MM.1S (cell line): ENCODE measurements around the gene FRY.

ENCODE experiments used
- CTCF ChIP-seq: fragments of 300-600 bp; sonication (generic); IDR thresholded peaks from 2 replicates; pipeline ENCODE4 v1.5.1; 2016; ENCODE audit warnings: antibody characterized with exemption, low read length, mixed read lengths
- EZH2 ChIP-seq: fragments of 300-600 bp; sonication (generic); optimal IDR thresholded peaks from 2 replicates; pipeline ENCODE3; 2017; ENCODE audit warnings: low read depth, mild to moderate bottlenecking, antibody characterized with exemption, low read length, mixed read lengths
- EZH2phosphoT487 ChIP-seq: fragments of 300-600 bp; sonication (generic); IDR thresholded peaks from 2 replicates; pipeline ENCODE4 v1.6.1; 2018; ENCODE audit warnings: antibody characterized with exemption, low read length

DNA sequence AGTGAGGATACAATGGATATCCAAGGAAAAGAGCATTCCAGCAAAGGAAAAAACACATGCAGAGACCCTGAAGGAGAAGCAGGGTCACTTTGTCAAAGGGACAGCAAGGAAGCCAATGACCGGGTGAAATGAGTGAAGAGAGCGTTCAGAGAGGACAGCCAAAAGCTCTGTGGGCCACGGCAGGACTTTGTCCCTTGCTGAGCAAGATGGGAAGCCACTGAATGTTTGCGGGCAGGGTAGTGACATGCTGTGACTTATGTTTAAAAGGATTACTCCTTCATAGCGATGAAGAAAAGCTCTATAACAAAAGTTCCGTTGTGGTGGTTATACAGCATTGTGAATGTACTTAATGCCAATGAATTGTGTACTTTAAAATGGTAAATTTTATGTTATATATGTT lies 267.1 kb downstream of the FRY start:
- TF ChIP-seq CTCF: no peak
- no peak for TF ChIP-seq EZH2
- no peak for TF ChIP-seq EZH2phosphoT487
